HG03342 (cell line): ENCODE data around the gene HS3ST4.

Experiments
- ATAC-seq: cut with Tn5 transposase; IDR thresholded peaks from one replicate; pipeline ENCODE4 v1.9.1; 2021; ENCODE audit warnings: mild to moderate bottlenecking, moderate library complexity; ENCODE audit not compliant: unreplicated experiment

Gene HS3ST4

GRCh38 chr16:25886598-25886997, 194.8 kb downstream of the HS3ST4 start:
- no peak for ATAC-seq

GRCh38 chr16:25888868-25889267, 197.1 kb downstream of the HS3ST4 start:
- ATAC-seq, result no peak

- ATAC-seq, result no peak
Observed at GRCh38 chr16:25893332-25893731, 201.6 kb downstream of the HS3ST4 start.

GRCh38 chr16:25894093-25894492, 202.3 kb downstream of the HS3ST4 start:
- ATAC-seq, result no peak

GRCh38 chr16:25895380-25895779, 203.6 kb downstream of the HS3ST4 start:
- ATAC-seq, result no peak

- no peak for ATAC-seq
Observed at GRCh38 chr16:25896411-25896810, 204.7 kb downstream of the HS3ST4 start.

GRCh38 chr16:25897702-25898101, 205.9 kb downstream of the HS3ST4 start:
- ATAC-seq, result no peak

GRCh38 chr16:25905810-25906209, 214.1 kb downstream of the HS3ST4 start:
- no peak for ATAC-seq

GRCh38 chr16:25910971-25911370, 219.2 kb downstream of the HS3ST4 start:
- no peak for ATAC-seq

GRCh38 chr16:25912321-25912720, 220.6 kb downstream of the HS3ST4 start:
- ATAC-seq, result no peak

GRCh38 chr16:25914357-25914962, 222.7 kb downstream of the HS3ST4 start:
- no peak for ATAC-seq

GRCh38 chr16:25916037-25916436, 224.3 kb downstream of the HS3ST4 start:
- no peak for ATAC-seq

- ATAC-seq, result no peak
Observed at GRCh38 chr16:25922438-25922837, 230.7 kb downstream of the HS3ST4 start.

GRCh38 chr16:25925421-25925820, 233.7 kb downstream of the HS3ST4 start:
- ATAC-seq, result no peak

GRCh38 chr16:25931473-25932035, 239.8 kb downstream of the HS3ST4 start:
- no peak for ATAC-seq

- no peak for ATAC-seq
Observed at GRCh38 chr16:25941800-25942499, 250.2 kb downstream of the HS3ST4 start.

GRCh38 chr16:25950586-25951281, 259.0 kb downstream of the HS3ST4 start:
- ATAC-seq, result no peak

GRCh38 chr16:25951999-25952398, 260.2 kb downstream of the HS3ST4 start:
- ATAC-seq, result no peak

- ATAC-seq, result no peak
Observed at GRCh38 chr16:25952983-25953382, 261.2 kb downstream of the HS3ST4 start.

GRCh38 chr16:25957707-25958106, 265.9 kb downstream of the HS3ST4 start:
- no peak for ATAC-seq

- ATAC-seq, result no peak
Observed at GRCh38 chr16:25959221-25959620, 267.5 kb downstream of the HS3ST4 start.
